ENCODE results near the gene RGS8. TPM values are rescaled to one million over a fixed set of nuclear protein-coding genes. Genes with fewer than 3 reads are reported as not detected.

RGS8 gene
- total RNA-seq, 1 experiment from 2014 or later = not detected

GRCh38 chr1:182709225-182709764 lies 24.9 kb upstream of the RGS8 start:
- Histone ChIP-seq H3K4me3 (ENCODE audit: low read depth in 2 of 2, low read length in 2 of 2) (no peak overlapping the region), H3K4me1 (ENCODE audit: control insufficient read depth, insufficient read depth, low read length) (no peaks in the 10 kb centered on the region), H3K27ac (ENCODE audit: low read length) (no peak overlapping the region), H3K27me3 (ENCODE audit: control insufficient read depth, insufficient read depth, low read length) (no peaks in the 10 kb centered on the region), H3K36me3 (ENCODE audit: control insufficient read depth, insufficient read depth, low read length) (no peaks in the 10 kb centered on the region), H3K9me3 (ENCODE audit: control insufficient read depth, insufficient read depth, low read depth, low read length) (no peaks in the 10 kb centered on the region)
- no peak for DNase-seq (ENCODE audit: low read depth, low spot score)
- ATAC-seq = no peak
- no peak for TF ChIP-seq POLR2AphosphoS5 (IDR thresholded peaks at IDR 0.05; ENCODE audit: low read depth, low read length)
- no peak for TF ChIP-seq TCF7L2 (IDR thresholded peaks at IDR 0.05; ENCODE audit: low read depth, low read length)
- no peak for TF ChIP-seq SIN3A (IDR thresholded peaks at IDR 0.05; ENCODE audit: borderline replicate concordance, insufficient read depth, low read depth, low read length)
- TF ChIP-seq, protein P1, sequence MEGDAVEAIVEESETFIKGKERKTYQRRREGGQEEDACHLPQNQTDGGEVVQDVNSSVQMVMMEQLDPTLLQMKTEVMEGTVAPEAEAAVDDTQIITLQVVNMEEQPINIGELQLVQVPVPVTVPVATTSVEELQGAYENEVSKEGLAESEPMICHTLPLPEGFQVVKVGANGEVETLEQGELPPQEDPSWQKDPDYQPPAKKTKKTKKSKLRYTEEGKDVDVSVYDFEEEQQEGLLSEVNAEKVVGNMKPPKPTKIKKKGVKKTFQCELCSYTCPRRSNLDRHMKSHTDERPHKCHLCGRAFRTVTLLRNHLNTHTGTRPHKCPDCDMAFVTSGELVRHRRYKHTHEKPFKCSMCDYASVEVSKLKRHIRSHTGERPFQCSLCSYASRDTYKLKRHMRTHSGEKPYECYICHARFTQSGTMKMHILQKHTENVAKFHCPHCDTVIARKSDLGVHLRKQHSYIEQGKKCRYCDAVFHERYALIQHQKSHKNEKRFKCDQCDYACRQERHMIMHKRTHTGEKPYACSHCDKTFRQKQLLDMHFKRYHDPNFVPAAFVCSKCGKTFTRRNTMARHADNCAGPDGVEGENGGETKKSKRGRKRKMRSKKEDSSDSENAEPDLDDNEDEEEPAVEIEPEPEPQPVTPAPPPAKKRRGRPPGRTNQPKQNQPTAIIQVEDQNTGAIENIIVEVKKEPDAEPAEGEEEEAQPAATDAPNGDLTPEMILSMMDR (IDR thresholded peaks at IDR 0.05) = no peak
- TF ChIP-seq, protein P2, sequence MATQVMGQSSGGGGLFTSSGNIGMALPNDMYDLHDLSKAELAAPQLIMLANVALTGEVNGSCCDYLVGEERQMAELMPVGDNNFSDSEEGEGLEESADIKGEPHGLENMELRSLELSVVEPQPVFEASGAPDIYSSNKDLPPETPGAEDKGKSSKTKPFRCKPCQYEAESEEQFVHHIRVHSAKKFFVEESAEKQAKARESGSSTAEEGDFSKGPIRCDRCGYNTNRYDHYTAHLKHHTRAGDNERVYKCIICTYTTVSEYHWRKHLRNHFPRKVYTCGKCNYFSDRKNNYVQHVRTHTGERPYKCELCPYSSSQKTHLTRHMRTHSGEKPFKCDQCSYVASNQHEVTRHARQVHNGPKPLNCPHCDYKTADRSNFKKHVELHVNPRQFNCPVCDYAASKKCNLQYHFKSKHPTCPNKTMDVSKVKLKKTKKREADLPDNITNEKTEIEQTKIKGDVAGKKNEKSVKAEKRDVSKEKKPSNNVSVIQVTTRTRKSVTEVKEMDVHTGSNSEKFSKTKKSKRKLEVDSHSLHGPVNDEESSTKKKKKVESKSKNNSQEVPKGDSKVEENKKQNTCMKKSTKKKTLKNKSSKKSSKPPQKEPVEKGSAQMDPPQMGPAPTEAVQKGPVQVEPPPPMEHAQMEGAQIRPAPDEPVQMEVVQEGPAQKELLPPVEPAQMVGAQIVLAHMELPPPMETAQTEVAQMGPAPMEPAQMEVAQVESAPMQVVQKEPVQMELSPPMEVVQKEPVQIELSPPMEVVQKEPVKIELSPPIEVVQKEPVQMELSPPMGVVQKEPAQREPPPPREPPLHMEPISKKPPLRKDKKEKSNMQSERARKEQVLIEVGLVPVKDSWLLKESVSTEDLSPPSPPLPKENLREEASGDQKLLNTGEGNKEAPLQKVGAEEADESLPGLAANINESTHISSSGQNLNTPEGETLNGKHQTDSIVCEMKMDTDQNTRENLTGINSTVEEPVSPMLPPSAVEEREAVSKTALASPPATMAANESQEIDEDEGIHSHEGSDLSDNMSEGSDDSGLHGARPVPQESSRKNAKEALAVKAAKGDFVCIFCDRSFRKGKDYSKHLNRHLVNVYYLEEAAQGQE (IDR thresholded peaks at IDR 0.05; ENCODE audit: insufficient read depth in 1 of 2, low read depth in 2 of 2, low read length in 1 of 2) = no peak
- POLR2A ChIA-PET = no interaction called here
- intact Hi-C loops (cut with micrococcal nuclease; ENCODE audit: unreplicated experiment) (no loop called here), in situ Hi-C loops (cut with HindIII; ENCODE audit: low pct_unique_long_range_greater_than_20kb, low sequenced_read_pairs) (no loop called here)
- BruUV-seq (replicated peaks) = no TSS peak
- CTCF ChIA-PET = no interaction called here

DNA sequence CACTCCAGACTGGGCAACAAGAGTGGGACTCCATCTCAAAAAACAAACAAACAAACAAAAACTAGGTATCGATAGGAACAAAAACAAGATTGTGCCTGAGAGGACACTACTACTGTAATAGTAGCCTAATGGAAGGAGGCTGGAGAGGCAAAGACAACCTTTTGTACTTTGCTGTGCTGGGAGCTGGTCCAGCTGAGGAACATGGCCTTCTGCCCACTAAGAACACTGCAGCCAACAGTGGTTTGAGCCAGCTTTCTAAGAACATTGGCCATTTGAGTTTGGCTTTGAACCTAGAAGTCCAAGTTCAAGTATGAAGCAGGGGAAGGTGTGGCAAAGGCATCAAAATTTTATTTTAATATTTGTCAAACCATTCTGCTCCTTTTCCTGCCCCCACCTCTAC lies 22.7 kb upstream of the RGS8 start:
- BruUV-seq (replicated peaks) = no TSS peak
- no peak overlapping the region for H3K27ac ChIP-seq (ENCODE audit: low read length)
- in situ Hi-C loops (cut with HindIII; ENCODE audit: low pct_unique_long_range_greater_than_20kb, low sequenced_read_pairs) (no loop called here), intact Hi-C loops (cut with micrococcal nuclease; ENCODE audit: unreplicated experiment) (no loop called here)
- H3K4me1 ChIP-seq (ENCODE audit: control insufficient read depth, insufficient read depth, low read length) = no peaks in the 10 kb centered on the region
- no peaks in the 10 kb centered on the region for H3K9me3 ChIP-seq (ENCODE audit: control insufficient read depth, insufficient read depth, low read depth, low read length)
- ATAC-seq (no peak), DNase-seq (ENCODE audit: low read depth, low spot score) (no peak)
- no peak overlapping the region for H3K4me3 ChIP-seq (ENCODE audit: low read depth in 2 of 2, low read length in 2 of 2)
- TF ChIP-seq, protein P1 (IDR thresholded peaks at IDR 0.05) = no peak
- TF ChIP-seq, protein P2 (IDR thresholded peaks at IDR 0.05; ENCODE audit: insufficient read depth in 1 of 2, low read depth in 2 of 2, low read length in 1 of 2) = no peak
- TF ChIP-seq SIN3A (IDR thresholded peaks at IDR 0.05; ENCODE audit: borderline replicate concordance, insufficient read depth, low read depth, low read length) (no peak), POLR2AphosphoS5 (IDR thresholded peaks at IDR 0.05; ENCODE audit: low read depth, low read length) (no peak), TCF7L2 (IDR thresholded peaks at IDR 0.05; ENCODE audit: low read depth, low read length) (no peak)
- H3K27me3 ChIP-seq (ENCODE audit: control insufficient read depth, insufficient read depth, low read length) = no peaks in the 10 kb centered on the region
- POLR2A ChIA-PET = no interaction called here
- CTCF ChIA-PET = no interaction called here
- no peaks in the 10 kb centered on the region for H3K36me3 ChIP-seq (ENCODE audit: control insufficient read depth, insufficient read depth, low read length)
